H9 (cell line): ENCODE measurements around the gene TK1. TPM values are rescaled to one million over a fixed set of nuclear protein-coding genes. Genes with fewer than 3 reads are reported as not detected.

Source experiments
- DNase-seq: peaks from one replicate; pipeline ENCODE4 v3.0.0-alpha.2; 2017
- H2AFZ ChIP-seq: one replicate; pipeline ENCODE4 v1.6.1; 2013; ENCODE audit warnings: mild to moderate bottlenecking, low read length, control low read depth, moderate library complexity
- H2AK5ac ChIP-seq: 2 replicates; pipeline ENCODE4 v1.6.1; 2013; ENCODE audit warnings: low read length, control low read depth, mixed read lengths; ENCODE audit not compliant: insufficient read length
- H2BK120ac ChIP-seq: one replicate; pipeline ENCODE4 v1.6.1; 2013; ENCODE audit warnings: low read depth, mild to moderate bottlenecking, low read length, control low read depth, inconsistent platforms; ENCODE audit not compliant: poor library complexity, severe bottlenecking
- H2BK12ac ChIP-seq: 2 replicates; pipeline ENCODE4 v1.6.1; 2013; ENCODE audit warnings: low read length, control low read depth, mixed read lengths, low read depth; ENCODE audit not compliant: insufficient read length
- H2BK15ac ChIP-seq: 2 replicates; pipeline ENCODE4 v1.6.1; 2013; ENCODE audit warnings: low read depth, low read length, control low read depth
- H2BK20ac ChIP-seq: one replicate; pipeline ENCODE4 v1.6.1; 2013; ENCODE audit warnings: low read depth, mild to moderate bottlenecking, low read length, control low read depth, inconsistent platforms; ENCODE audit not compliant: poor library complexity, severe bottlenecking
- H2BK5ac ChIP-seq: 2 replicates; pipeline ENCODE4 v1.6.1; 2013; ENCODE audit warnings: low read length, control low read depth, mixed read lengths; ENCODE audit not compliant: insufficient read length
- H3K14ac ChIP-seq: 2 replicates; pipeline ENCODE4 v1.6.1; 2013; ENCODE audit warnings: low read length, control low read depth; ENCODE audit not compliant: insufficient read depth
- H3K18ac ChIP-seq: 2 replicates; pipeline ENCODE4 v1.6.1; 2013; ENCODE audit warnings: low read depth, mild to moderate bottlenecking, mixed read lengths, low read length, control low read depth; ENCODE audit not compliant: insufficient read length
- H3K23ac ChIP-seq: 2 replicates; pipeline ENCODE4 v1.6.1; 2013; ENCODE audit warnings: low read length, control low read depth, mixed read lengths, low read depth; ENCODE audit not compliant: insufficient read length
- H3K23me2 ChIP-seq: 2 replicates; pipeline ENCODE4 v1.6.1; 2013; ENCODE audit warnings: low read depth, mild to moderate bottlenecking, mixed read lengths, low read length, control low read depth; ENCODE audit not compliant: insufficient read length, poor library complexity, severe bottlenecking
- H3K27ac ChIP-seq: 2 replicates; pipeline ENCODE4 v1.5.1; 2013; ENCODE audit warnings: low read length, control low read depth, mixed read lengths, low read depth; ENCODE audit not compliant: insufficient read length
- H3K27me3 ChIP-seq: 2 replicates; pipeline ENCODE4 v1.6.1; 2013; ENCODE audit warnings: low read length, control low read depth, inconsistent platforms; ENCODE audit not compliant: insufficient read depth
- H3K4ac ChIP-seq: 2 replicates; pipeline ENCODE4 v1.6.1; 2013; ENCODE audit warnings: low read depth, mild to moderate bottlenecking, control low read depth, inconsistent platforms, low read length, moderate library complexity
- H3K4me1 ChIP-seq: 2 replicates; pipeline ENCODE4 v1.6.1; 2013; ENCODE audit warnings: low read length, control low read depth, inconsistent platforms; ENCODE audit not compliant: insufficient read depth
- H3K4me2 ChIP-seq: 2 replicates; pipeline ENCODE4 v1.6.1; 2013; ENCODE audit warnings: low read length, control low read depth, mixed read lengths; ENCODE audit not compliant: insufficient read length, insufficient read depth
- H3K56ac ChIP-seq: 2 replicates; pipeline ENCODE4 v1.6.1; 2013; ENCODE audit warnings: low read depth, mild to moderate bottlenecking, mixed read lengths, low read length, control low read depth; ENCODE audit not compliant: insufficient read length
- H3K79me1 ChIP-seq: 2 replicates; pipeline ENCODE4 v1.6.1; 2013; ENCODE audit warnings: low read depth, mild to moderate bottlenecking, moderate library complexity, low read length, control low read depth, inconsistent platforms; ENCODE audit not compliant: insufficient read depth, poor library complexity, severe bottlenecking
- H3K79me2 ChIP-seq: 2 replicates; pipeline ENCODE4 v1.6.1; 2013; ENCODE audit warnings: low read length, control low read depth, inconsistent platforms; ENCODE audit not compliant: insufficient read depth
- H3K9ac ChIP-seq: 2 replicates; pipeline ENCODE4 v1.6.1; 2013; ENCODE audit warnings: low read length, control low read depth, mixed read lengths; ENCODE audit not compliant: insufficient read length; ENCODE audit errors: extremely low read depth
- H3K9me3 ChIP-seq: one replicate; pipeline ENCODE4 v1.6.1; 2013; ENCODE audit warnings: low read depth, low read length, inconsistent platforms; ENCODE audit not compliant: control insufficient read depth
- H3T11ph ChIP-seq: one replicate; pipeline ENCODE4 v1.6.1; 2013; ENCODE audit warnings: mild to moderate bottlenecking, low read length, control low read depth, inconsistent platforms
- H4K20me1 ChIP-seq: one replicate; pipeline ENCODE4 v1.6.1; 2013; ENCODE audit not compliant: control insufficient read depth, insufficient read length, insufficient read depth
- H4K5ac ChIP-seq: 2 replicates; pipeline ENCODE4 v1.6.1; 2013; ENCODE audit warnings: low read depth, mild to moderate bottlenecking, mixed read lengths, low read length, control low read depth; ENCODE audit not compliant: insufficient read length
- H4K8ac ChIP-seq: replicated peaks from 2 replicates; pipeline ENCODE4 v1.6.1; 2013; ENCODE audit warnings: low read length, control low read depth, mixed read lengths, low read depth; ENCODE audit not compliant: insufficient read length
- H4K91ac ChIP-seq: 2 replicates; pipeline ENCODE4 v1.6.1; 2013; ENCODE audit warnings: low read depth, mild to moderate bottlenecking, moderate library complexity, mixed read lengths, low read length, control low read depth; ENCODE audit not compliant: insufficient read length
- H3K27ac Mint-ChIP-seq, 3 experiments: 2 replicates in 2 of 3; 3 replicates in 1 of 3; pipeline ENCODE4 v1.8.0; 2020 to 2021; ENCODE audit warnings: mixed read lengths in 3 of 3, mild to moderate bottlenecking in 1 of 3, moderate library complexity in 1 of 3
- H3K27me3 Mint-ChIP-seq: 2 replicates; pipeline ENCODE4 v1.8.0; 2021; ENCODE audit warnings: low read depth, mild to moderate bottlenecking, moderate library complexity, mixed read lengths
- H3K36me3 Mint-ChIP-seq, 3 experiments: 2 replicates in 2 of 3; 3 replicates in 1 of 3; pipeline ENCODE4 v1.8.0; 2020 to 2021; ENCODE audit warnings: low read depth in 3 of 3, mixed read lengths in 3 of 3; ENCODE audit not compliant: insufficient read depth in 1 of 3
- H3K4me1 Mint-ChIP-seq, 2 experiments: 2 replicates each; pipeline ENCODE4 v1.8.0; 2020; ENCODE audit warnings: mixed read lengths in 2 of 2
- H3K4me3 Mint-ChIP-seq, 2 experiments: 2 replicates in 1 of 2; 3 replicates in 1 of 2; pipeline ENCODE4 v1.8.0; 2020 to 2021; ENCODE audit warnings: mild to moderate bottlenecking in 2 of 2, mixed read lengths in 2 of 2, moderate library complexity in 1 of 2
- H3K9me3 Mint-ChIP-seq, 2 experiments: 2 replicates in 1 of 2; 3 replicates in 1 of 2; pipeline ENCODE4 v1.8.0; 2020; ENCODE audit warnings: mild to moderate bottlenecking in 2 of 2, mixed read lengths in 2 of 2, moderate library complexity in 1 of 2
- CTCF ChIP-seq: fragments of 200-600 bp; sonication (generic); conservative IDR thresholded peaks from 3 replicates; pipeline ENCODE4 v1.8.0; 2021; ENCODE audit warnings: antibody characterized with exemption, mild to moderate bottlenecking
- WGBS: extraction: QIAGEN DNeasy Blood & Tissue Kit; methylation state at CpG from one replicate; pipeline ENCODE4 v1.1.7; 2013; ENCODE audit warnings: missing lambda C conversion rate, low lambda C conversion rate, mixed read lengths; ENCODE audit not compliant: insufficient read length; ENCODE audit errors: extremely low coverage; 5-methylcytosine and 5-hydroxymethylcytosine counted together
- total RNA-seq: library from RNA; stranded (reverse); gene quantifications from 2 replicates; pipeline ENCODE4 v1.2.1, GENCODE V29; 2021

TK1 gene
- total RNA-seq, 1 experiment from 2014 or later = 95.8 TPM

- no peak overlapping the region for H3K18ac ChIP-seq
- no peak overlapping the region for H3K4me2 ChIP-seq
- H2AFZ ChIP-seq = no peak overlapping the region
- H4K5ac ChIP-seq = no peak overlapping the region
- no peak overlapping the region for H2BK20ac ChIP-seq
- H4K20me1 ChIP-seq = peaks cover 3% of the 10 kb centered on the region
- H3K9me3 Mint-ChIP-seq = no peaks in the 10 kb centered on the region
- no peak overlapping the region for H3K4ac ChIP-seq
- H4K91ac ChIP-seq = no peak overlapping the region
- H3K14ac ChIP-seq = no peak overlapping the region; the same call in 1 of the 2 replicates
- H3K56ac ChIP-seq = no peak overlapping the region
- H3K23me2 ChIP-seq = peaks cover 6% of the 10 kb centered on the region
- H4K8ac ChIP-seq = no peak overlapping the region
- H3K79me2 ChIP-seq = peaks cover 10% of the 10 kb centered on the region; the same call in 1 of the 2 replicates
- no peak overlapping the region for H2BK15ac ChIP-seq
- H3K4me3 Mint-ChIP-seq = peak overlapping the region in 1 of 2 experiments; percentile 26; a peak in 1 of 5 replicates
- no peak overlapping the region for H3K23ac ChIP-seq
- peaks cover 49 to 68% (median 64%) of the 10 kb centered on the region in 3 experiments for H3K36me3 Mint-ChIP-seq
- peak overlapping the region; percentile 71 to 81 (median 73); a peak in 5 of 7 replicates for H3K27ac Mint-ChIP-seq
- peaks cover 19% of the 10 kb centered on the region for H3K79me1 ChIP-seq
- TF ChIP-seq CTCF = no peak
- peaks cover 18 to 20% of the 10 kb centered on the region in 2 experiments for H3K4me1 Mint-ChIP-seq
- H3K27ac ChIP-seq = no peak overlapping the region
- no peak overlapping the region for H2BK120ac ChIP-seq
- no peaks in the 10 kb centered on the region; the same call in 1 of the 2 replicates for H3K27me3 Mint-ChIP-seq
- no peaks in the 10 kb centered on the region for H3K4me1 ChIP-seq
- peak; percentile 69 for DNase-seq
- H3K27me3 ChIP-seq = no peaks in the 10 kb centered on the region
- no peak overlapping the region for H3K9ac ChIP-seq
- H2AK5ac ChIP-seq = no peak overlapping the region
- H2BK5ac ChIP-seq = no peak overlapping the region
- WGBS = no CpG with 5 or more reads among the region's 11 CpGs
- H2BK12ac ChIP-seq = no peak overlapping the region
- H3T11ph ChIP-seq = no peak overlapping the region
- no peaks in the 10 kb centered on the region for H3K9me3 ChIP-seq
These were observed 32.7 kb upstream of the TK1 start for GRCh38 chr17:78219396-78220150.
